GM21529 (cell line): ENCODE results near the gene FSIP1.
A peak's percentile ranks its signal among the peaks of the same experiment; 100 is the strongest.

Source experiments
- ATAC-seq: cut with Tn5 transposase; IDR thresholded peaks from one replicate; pipeline ENCODE4 v1.9.1; 2021; ENCODE audit not compliant: unreplicated experiment

Gene FSIP1

DNA sequence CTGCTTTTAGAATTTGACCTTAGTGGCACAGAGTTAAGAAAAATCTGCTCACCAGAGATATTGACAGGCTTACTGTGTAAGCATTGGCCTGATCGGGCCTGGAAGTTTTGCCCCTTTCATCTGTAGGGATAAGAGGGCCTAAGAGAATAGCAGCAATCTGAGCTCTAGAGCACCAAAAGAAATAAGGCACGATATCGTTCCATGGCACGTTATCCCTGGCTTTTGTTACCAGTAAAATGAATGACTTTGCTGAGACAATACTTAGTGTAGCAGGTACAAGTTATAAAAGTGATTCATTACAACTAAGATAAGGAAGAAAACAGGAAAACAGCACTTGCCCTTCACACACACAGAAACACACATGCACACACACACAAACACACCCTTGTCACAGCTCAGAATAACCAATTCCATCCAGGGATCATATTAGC is 196.8 kb downstream of the FSIP1 start:
- no peak for ATAC-seq

DNA sequence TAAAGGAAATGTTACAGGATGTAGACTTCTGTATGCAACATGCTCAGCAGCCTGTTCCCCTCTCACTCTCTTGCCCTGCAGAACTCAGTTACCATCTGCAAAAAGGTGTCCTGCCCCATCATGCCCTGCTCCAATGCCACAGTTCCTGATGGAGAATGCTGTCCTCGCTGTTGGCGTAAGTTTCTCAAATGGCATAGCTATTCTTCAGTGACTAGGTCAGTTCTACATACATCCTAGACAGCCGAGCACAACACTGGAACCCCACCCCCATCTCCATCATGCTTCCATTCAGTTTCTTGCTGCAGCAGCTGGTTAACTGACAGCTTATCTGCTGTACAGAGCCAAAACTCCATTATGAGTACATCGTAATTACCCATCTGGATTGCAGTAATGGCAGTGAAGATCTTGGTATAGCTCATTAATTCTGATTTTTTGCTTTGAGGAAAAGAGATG is 197.2 kb downstream of the FSIP1 start:
- no peak for ATAC-seq

DNA sequence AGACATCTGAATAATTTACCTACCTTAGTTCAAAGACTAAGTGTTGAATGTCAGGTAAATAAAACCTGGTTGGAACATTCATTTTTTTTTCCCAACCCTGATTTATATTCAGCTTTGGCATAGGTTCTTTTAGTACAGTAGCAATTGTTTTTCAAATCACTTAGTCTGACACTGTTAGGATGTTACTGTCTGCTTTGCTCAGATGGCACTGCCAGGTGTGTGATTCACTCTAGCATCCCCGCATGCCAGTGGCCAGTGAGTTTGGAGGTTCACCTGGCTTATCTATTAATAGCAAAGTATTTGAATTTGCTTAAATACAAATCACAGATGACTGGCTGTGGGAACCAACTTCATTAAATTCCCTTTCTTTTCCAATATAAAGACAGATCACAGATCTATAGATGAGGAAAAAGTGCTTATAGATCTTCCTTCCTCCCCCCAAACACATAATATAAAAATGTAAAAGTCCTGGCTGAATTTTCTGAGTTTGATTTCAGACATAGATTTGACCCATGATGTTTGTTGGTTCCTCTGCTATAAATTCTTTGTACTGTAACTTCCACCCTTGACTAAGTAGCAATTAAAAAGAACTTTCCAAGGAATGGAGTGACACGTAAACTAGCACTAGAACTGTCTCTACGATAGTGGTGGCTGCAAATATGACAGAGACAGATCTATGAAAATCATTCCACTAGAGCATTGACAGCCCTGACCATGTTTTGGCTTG is 197.8 kb downstream of the FSIP1 start:
- no peak for ATAC-seq

DNA sequence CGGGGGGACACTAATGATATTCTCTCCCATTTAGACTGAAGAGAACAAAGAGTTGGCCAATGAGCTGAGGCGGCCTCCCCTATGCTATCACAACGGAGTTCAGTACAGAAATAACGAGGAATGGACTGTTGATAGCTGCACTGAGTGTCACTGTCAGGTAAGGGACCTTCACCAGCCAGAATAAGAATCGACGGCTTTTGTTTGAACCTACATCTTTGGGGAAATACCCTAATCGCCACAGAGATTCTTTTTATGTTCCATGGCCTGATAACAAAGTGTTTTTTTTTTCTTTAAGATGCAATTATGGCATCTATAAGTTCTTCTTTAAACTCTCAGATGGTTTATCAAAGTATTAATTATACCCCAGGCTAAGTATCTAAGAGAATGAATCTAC is 198.4 kb downstream of the FSIP1 start:
- no peak for ATAC-seq

DNA sequence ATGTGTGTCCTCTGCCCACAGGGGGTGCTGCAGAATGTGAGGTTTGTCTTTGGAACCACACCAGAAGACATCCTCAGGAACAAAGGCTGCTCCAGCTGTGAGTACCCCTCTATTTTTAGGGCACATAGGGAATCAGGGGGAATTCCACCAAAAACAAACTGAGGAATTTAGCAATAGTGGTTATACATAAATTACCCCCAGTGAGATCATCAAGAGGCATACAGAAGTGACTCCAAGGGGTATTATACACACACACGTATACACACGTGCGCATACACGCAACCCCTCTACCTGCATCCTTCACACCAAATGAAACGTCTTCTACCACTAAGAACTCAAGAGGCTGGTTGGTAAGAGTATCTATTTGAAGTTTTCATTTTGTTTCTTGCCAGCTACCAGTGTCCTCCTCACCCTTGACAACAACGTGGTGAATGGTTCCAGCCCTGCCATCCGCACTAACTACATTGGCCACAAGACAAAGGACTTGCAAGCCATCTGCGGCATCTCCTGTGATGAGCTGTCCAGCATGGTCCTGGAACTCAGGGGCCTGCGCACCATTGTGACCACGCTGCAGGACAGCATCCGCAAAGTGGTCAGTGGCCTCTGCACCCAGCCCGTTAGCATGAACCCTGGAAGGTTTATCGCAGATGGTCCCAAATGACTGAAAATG is 198.9 kb downstream of the FSIP1 start:
- ATAC-seq, result no peak

DNA sequence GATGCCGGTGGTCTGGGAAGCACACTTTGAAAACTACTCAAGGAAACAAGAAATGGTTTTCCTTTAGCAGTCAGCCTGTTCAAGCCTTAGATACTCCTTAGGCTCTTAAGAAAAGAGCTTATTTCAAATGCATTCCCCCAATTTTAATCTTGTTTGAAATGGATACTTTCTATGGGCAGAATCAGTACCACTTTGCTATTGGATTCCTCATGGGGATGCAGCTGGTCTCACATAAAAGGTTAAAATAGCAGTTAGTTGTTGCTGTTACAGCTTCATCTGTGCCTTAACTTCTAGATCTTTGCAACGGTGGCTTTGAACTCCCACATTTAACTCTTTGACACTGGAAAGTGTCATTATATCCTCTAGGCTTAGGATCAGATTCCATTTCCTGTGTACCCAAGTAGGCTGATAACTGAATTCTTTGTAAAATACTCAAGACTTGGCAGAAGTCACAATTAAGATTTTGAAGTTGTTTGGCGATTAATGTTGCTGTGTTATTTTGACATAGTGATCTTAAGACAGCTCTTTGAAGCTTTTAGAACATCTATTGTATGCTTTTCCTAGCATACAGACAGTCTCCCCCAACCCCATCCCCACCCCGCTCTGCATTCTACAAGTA is 199.6 kb downstream of the FSIP1 start:
- ATAC-seq, result no peak

DNA sequence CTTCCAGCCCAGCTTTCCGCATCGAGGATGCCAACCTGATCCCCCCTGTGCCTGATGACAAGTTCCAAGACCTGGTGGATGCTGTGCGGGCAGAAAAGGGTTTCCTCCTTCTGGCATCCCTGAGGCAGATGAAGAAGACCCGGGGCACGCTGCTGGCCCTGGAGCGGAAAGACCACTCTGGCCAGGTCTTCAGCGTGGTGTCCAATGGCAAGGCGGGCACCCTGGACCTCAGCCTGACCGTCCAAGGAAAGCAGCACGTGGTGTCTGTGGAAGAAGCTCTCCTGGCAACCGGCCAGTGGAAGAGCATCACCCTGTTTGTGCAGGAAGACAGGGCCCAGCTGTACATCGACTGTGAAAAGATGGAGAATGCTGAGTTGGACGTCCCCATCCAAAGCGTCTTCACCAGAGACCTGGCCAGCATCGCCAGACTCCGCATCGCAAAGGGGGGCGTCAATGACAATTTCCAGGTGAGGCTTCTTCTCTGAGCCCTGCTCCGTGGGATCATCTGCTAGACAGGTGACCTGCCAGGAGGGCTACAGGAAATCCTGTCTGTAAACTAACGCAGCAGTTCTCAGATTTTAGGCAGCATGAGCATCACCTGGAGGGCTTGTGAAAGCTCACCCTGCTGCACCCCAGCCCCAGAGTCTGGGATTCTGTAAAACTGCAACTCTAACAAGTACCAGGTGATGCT is 200.2 kb downstream of the FSIP1 start:
- no peak for ATAC-seq

DNA sequence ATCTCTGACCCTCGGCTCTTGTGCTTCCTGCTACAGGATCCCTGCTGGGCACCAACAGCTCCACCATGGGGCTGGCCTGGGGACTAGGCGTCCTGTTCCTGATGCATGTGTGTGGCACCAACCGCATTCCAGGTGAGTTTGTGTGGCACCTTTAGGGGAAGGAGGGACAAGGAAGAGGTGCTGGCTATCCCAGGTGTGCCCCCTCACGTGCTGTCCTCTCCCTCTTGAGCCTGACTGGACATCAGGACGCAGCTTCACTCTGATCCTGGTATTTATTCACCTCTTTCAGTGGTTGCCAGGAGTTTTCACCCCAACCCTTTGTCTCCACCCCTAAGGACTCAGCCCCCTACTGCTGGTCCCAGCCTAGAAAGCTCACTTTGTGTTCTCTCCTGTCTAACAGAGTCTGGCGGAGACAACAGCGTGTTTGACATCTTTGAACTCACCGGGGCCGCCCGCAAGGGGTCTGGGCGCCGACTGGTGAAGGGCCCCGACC is 200.8 kb downstream of the FSIP1 start:
- ATAC-seq, result no peak

DNA sequence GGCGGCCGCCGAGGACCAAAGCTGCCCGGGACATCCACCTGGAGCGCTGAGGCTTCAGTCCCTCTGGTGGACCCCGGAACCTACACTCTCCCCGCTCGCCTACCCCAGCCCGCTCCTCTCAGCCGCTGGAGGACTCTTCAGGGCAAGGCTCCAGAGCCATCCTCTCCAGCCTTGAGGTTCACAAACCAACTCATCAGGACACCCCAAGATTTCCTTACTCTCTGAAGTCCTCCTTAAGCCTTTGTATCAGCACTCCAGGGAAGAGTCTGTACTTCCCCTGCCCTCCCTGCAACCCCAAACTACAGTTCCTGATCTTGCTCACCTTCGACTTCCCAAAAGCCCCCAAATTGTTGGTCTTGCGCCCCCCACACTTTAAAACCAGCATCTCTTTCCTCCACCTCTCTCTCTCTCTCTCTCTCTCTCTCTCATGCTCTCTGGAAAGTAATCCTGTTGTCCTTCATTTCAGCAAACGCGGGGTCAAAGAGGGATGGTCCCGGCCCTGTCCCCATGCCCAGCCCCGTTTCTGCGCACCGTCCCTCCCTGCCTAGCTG is 201.3 kb downstream of the FSIP1 start:
- no peak for ATAC-seq

DNA sequence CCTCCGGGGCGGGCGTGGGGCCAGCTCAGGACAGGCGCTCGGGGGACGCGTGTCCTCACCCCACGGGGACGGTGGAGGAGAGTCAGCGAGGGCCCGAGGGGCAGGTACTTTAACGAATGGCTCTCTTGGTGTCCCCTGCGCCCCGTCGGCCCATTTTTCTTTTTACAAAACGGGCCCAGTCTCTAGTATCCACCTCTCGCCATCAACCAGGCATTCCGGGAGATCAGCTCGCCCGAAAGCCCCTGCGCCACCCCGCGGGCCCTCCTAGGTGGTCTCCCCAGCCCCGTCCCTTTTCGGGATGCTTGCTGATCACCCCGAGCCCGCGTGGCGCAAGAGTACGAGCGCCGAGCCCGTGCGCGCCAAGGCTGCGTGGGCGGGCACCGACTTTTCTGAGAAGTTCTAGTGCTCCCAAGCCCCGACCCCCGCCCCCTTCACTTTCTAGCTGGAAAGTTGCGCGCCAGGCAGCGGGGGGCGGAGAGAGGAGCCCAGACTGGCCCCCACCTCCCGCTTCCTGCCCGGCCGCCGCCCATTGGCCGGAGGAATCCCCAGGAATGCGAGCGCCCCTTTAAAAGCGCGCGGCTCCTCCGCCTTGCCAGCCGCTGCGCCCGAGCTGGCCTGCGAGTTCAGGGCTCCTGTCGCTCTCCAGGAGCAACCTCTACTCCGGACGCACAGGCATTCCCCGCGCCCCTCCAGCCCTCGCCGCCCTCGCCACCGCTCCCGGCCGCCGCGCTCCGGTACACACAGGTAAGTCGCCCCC is 202.0 kb downstream of the FSIP1 start, which contains the start of gene THBS1:
Gene THBS1, plus strand, starts transcription at position 595 of the 757 bp plus-strand sequence. CDS start 779 bp downstream, outside the sequence.
- peak; percentile 13 for ATAC-seq

DNA sequence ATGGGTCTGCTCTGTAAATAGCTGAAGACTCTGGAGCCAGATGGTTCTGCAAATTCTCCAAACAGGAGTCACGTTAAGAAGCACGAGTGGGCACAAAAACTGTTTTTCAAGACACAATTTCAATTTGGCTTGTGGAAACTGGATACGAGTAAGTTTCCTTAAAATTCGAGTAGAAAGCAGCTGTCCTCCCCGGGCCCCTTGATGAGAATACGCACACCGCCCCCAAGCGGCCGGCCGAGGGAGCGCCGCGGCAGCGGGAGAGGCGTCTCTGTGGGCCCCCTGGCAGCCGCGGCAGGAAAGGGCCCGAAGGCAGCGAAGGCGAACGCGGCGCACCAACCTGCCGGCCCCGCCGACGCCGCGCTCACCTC is 202.5 kb downstream of the FSIP1 start:
- ATAC-seq, result peak; percentile 81

DNA sequence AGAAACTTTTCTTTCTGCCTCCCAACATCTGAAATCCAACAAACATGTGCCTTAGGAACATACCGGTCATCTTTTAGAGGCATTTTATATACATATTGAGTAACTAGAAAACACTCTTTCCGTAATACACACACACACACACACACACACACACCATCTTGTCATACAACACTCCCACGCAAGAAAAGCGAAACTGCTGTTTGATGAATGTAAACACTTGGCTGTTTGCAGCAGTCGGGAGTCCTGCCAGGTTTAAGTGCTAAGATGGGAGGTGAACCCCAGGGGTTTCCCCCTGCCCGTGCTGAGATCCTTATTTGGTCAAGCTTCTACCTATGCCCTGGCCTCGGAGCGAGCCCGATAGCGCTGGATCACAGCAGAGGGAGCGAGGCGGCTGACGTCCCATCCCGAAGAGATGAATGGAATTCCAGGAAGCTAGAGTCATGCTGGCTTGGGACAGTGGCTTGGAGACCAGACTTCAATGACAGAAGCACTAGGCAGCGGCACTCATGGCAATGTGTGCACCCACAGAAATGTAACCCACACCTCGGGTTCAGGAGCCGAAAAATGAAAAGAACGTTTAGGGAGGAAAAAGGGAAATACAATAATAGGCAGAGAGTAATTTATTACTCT is 203.0 kb downstream of the FSIP1 start:
- no peak for ATAC-seq

DNA sequence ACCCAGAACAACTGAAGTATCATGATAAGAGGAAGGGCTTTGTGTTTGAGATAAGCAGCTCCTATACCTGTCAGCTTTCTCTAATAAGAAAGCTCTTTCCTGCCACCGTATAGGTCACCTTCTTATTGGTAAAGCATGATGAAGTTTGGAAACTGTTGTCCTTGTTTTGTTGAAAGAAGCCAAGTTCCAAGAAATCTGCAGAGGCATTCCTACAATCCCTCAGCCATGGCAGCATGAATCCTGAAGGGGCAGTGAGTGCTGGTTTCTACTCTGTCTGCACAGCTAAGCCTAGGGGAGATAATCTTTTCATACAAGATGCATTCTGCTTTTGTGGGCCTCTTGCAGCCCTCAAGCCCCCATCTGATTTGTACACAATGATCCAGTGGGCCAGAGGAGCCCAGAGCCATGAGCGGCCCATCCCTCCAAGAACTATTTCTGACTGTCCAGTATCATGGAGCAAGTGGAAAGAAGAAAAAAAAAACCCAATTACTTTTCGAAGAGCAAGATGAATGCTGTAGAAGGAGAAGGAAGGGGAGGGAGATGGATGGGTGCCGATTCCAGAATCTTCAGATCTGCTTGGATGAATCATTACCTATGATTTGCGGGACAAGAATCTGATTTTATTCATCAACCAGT is 203.7 kb downstream of the FSIP1 start:
- no peak for ATAC-seq

DNA sequence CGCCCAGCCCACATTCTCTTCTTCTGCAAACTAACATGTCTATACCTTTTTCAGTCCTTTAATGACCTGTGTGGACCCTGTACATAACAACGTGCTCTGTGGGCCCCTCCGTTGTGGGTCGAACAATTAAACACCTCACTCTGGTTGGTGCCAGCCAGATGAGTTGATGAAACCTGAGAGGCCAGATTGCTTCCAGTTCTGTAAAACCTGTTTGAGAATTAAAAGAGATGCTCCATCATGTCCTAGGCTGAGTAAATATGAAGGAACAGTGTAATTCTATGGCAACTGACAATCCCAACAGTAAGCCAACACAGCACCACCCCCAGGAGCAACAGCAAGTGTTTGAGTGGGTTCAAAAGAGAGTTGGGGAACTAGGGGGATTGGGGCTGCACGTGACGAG is 207.5 kb downstream of the FSIP1 start:
- no peak for ATAC-seq

DNA sequence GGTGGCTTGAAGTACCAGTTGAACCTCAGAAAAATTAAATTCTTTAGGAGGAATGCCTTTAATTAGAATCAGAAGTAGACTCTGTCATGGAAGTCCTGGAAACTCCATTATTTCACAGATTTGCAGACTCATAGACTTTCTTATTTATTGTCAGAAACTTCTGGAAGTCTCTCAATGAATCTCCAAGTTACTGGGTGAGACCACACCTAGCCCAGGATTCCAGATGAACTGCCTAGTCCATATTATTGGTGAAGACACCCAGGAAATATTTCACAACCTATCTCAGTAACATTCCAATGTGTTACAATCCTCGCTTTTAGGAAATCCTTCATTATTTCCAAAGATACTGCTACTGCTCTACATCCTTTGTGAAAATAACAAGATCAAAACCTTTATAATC is 208.2 kb downstream of the FSIP1 start:
- no peak for ATAC-seq

DNA sequence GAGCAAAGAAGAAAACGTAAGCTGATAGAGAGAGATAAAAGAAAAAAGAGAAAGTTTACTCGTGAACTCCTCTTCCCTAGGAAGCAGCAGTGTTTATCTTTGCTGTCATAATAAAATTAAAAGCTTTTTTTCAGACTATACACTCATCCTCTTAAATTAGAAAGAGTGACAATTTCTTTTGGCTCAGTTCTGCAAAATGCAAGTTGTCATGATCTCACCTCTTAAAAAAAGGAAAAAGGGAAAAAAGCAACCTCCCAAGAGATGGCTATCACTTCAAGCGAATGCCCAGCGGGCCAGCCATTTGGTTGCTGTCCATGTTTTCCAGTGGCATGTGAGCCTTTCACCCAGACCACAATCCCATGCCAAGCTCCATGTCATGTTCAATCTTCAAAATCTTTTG is 208.8 kb downstream of the FSIP1 start:
- ATAC-seq, result no peak

DNA sequence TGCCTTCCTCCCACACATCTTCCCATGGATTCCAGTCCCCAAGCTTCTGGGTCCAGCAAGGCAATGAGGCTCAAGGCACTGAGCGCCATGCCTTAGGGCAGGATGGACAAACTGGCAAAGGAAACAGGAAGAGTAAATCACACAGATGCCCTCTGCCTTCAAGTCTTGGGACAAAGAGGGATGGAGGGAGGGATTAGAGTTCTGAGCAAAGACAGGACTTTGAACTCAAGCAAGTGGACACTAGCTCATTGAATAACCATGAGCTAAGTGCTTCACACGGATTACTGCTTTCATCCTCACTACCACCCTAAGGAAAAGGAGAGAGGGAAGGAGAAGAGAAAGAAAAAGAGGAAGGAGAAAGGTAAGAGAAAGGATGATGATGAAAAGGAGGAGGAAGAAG is 209.4 kb downstream of the FSIP1 start:
- no peak for ATAC-seq

DNA sequence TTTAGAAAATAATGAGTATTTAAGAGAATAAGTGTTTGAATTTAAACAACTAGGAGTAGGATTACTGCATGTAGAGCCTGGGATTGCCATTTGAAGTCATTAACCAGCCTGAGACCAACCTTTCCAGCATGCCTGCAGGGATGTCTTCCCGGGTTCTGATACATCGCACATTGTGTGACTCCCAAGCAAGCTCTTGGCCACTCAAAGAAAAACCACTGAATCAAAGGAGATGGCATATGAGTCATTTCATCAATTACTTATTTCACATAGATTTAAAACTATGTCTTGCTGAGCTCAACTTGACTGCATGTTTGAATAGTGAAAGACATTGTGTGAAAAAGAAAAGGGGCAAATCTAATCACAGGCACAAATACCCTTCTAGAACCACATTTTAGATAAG is 216.8 kb downstream of the FSIP1 start:
- no peak for ATAC-seq

DNA sequence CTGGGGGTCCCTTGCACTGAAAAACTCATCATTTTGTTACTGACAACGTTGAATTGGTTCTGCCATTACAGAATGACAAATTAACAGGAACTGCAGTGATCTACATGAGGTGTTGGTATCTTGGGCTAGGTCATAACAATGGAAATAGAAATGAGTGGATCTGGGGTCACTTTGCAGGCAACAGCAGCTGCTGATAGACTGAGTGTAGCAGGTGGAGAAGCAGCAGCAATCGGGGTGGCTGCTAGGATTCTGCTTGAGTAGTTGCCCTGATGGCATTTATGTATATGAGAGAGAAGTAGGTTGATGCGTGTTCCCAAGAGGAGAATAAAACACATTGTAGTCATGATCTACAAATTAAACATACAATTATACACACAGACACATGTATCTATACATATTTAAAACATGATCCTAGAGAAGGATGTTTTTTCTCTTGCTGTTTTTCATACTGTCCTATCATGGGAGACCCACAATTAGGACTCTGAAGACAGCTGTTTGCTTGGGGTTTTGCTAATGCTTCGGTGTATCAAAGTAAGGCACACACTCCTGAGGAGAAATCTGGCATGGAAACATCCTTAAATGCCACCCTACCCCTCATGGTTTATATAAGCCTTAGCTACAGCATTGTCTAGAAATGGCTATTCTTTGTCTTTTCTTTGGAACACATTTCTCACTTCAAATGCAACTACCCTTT is 217.5 kb downstream of the FSIP1 start:
- ATAC-seq, result no peak
